HG03342 (cell line): Measurements from ENCODE around the gene GPR108.

Source experiments
- ATAC-seq: cut with Tn5 transposase; IDR thresholded peaks from one replicate; pipeline ENCODE4 v1.9.1; 2021; ENCODE audit warnings: mild to moderate bottlenecking, moderate library complexity; ENCODE audit not compliant: unreplicated experiment

The GPR108 gene

GRCh38 chr19:6737873-6738786, 750 bp upstream of the GPR108 start:
- no peak for ATAC-seq

- ATAC-seq = no peak
Measured at GRCh38 chr19:6736917-6737283, 480 bp downstream of the GPR108 start.

- no peak for ATAC-seq
Measured at GRCh38 chr19:6736169-6736916, 1.0 kb downstream of the GPR108 start.

- no peak for ATAC-seq
Measured at GRCh38 chr19:6735181-6735911, 2.0 kb downstream of the GPR108 start.

GRCh38 chr19:6734096-6734696, 3.2 kb downstream of the GPR108 start:
- no peak for ATAC-seq

GRCh38 chr19:6733338-6734095, 3.9 kb downstream of the GPR108 start:
- ATAC-seq = no peak

- ATAC-seq = no peak
Measured at GRCh38 chr19:6732803-6733337, 4.5 kb downstream of the GPR108 start.

- ATAC-seq = no peak
Measured at GRCh38 chr19:6731822-6732221, 5.6 kb downstream of the GPR108 start.

- no peak for ATAC-seq
Measured at GRCh38 chr19:6730941-6731670, 6.3 kb downstream of the GPR108 start.

- no peak for ATAC-seq
Measured at GRCh38 chr19:6730153-6730804, 7.1 kb downstream of the GPR108 start.

- no peak for ATAC-seq
Measured at GRCh38 chr19:6729573-6730152, 7.7 kb downstream of the GPR108 start.

GRCh38 chr19:6728346-6728745, 9.0 kb downstream of the GPR108 start:
- no peak for ATAC-seq

- no peak for ATAC-seq
Measured at GRCh38 chr19:6725513-6726231, 11.7 kb downstream of the GPR108 start.

GRCh38 chr19:6724631-6725492, 12.5 kb downstream of the GPR108 start:
- no peak for ATAC-seq

GRCh38 chr19:6723738-6724137, 13.6 kb downstream of the GPR108 start:
- no peak for ATAC-seq

- ATAC-seq = no peak
Measured at GRCh38 chr19:6723108-6723618, 14.2 kb downstream of the GPR108 start.

GRCh38 chr19:6721773-6722172, 15.6 kb downstream of the GPR108 start:
- ATAC-seq = peak; percentile 56
